ENCODE results near the gene FRAT2.

The FRAT2 gene, protein sequence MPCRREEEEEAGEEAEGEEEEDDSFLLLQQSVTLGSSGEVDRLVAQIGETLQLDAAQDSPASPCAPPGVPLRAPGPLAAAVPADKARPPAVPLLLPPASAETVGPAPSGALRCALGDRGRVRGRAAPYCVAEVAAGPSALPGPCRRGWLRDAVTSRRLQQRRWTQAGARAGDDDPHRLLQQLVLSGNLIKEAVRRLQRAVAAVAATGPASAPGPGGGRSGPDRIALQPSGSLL

DNA sequence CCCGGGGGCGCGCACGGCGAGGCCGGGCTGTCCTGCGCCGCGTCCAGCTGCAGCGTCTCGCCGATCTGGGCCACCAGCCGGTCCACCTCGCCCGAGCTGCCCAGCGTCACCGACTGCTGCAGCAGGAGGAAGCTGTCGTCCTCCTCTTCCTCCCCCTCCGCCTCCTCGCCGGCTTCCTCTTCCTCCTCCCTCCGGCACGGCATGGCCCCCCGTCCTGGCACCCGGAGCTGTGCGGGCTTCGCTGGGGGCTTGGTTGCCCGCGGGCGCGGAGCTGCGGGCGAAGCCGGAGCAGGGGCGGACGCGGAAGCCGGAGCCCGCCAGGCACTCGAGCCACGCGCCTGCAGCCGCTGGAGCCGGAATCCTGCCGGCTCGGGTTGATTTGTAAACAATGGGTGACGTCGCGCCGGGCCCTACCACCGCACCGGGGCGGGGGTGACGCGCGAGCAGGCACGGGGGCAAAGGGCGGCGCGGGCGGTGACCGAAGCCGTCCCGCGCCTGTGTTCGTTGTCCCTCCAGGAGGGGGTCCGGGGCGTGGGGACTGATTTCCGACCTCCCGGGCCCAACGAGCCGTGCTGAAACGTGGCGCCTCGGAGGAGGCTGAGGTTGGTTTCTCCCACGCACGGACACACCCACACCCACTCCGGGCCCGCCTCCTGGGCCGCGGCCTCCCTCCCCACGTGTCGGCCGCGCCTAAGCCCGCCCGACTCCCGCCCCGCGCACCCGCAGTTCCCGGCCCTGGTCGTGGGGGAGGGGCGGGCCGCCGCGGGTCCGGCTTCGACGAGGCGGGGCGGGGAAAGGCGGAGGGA lies at the start of gene FRAT2:
Gene FRAT2, minus strand, starts transcription at position 360 of the 806 bp plus-strand sequence. Its CDS starts 157 bp downstream, at position 203.
- DNase-seq: peak; percentile 99

DNA sequence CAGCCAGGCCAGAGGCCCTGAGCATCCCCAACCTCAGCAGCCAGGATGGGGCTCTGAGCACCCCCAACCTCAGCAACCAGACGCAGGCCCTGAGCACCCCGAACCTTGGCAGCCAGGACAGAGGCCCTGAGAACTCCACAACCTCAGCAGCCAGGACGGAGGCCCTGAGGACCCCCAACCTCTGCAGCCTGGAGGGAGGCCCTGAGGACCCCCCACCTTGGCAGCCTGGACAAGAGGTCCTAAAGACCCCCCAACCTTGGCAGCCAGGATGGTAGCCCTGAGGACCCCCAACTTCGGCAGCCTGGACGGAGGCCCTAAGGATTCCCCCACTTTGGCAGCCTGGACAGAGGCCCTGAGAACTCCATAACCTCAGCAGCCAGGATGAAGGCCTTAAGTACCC lies 49.6 kb upstream of the FRAT2 start:
- DNase-seq: no peak

DNA sequence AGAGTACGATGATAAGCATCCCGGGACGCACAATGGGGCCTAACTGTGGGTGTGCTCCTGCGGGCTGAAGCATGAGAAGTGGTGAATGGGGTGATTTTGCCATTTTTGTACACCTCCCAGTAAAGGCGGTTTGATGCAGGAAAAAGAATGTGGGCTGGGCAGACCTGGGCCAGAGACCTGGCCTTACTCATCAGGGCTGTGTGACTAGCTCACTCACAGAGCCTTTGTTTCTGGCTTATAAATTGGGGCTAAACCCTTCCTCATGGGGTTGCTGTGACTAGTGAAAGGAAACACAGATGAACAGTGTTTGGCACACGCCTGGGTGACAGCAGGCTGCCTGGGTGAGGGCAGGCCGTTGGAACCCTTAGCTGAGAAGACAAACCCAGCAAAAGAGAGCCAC lies 48.6 kb upstream of the FRAT2 start:
- DNase-seq: no peak

DNA sequence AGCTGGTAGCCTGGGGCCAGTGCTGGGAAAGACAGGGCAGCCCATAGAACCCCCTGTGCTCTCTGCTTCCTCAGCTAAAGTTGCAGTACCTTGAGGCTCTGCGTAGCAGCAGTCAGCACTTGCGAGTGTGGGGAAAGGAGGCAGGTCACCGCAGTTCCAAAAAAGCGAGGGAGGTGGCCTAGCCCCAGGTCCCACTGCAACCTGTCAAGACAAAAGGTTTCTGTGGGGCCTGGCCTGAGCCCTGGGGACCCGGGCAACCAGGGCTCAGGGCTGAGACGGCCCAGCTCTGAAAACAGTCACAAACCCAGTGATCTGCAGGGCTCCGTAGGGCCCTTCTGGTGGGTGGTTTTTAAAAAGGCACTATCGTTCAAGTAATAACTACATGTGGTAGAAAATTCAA lies 47.1 kb upstream of the FRAT2 start:
- DNase-seq: no peak

DNA sequence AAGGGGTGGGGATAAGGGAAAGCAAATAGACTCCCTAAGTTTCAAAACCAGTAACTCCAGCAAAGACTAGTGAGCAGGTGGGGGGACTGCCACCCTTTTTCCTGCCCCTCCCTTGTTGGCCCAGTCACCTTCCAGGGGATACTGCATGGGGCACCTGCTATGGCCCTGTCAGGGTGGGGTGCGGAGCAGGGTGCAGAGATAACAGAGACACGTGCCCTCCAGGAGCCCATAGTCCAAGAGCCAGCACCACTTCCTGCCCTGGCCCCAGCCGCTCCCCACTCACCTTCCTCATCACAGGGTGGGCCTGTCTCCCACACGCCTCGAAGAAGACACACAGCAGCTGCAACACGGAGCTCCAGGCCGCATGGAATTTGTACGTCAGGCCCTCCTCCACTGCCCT lies 46.0 kb upstream of the FRAT2 start:
- no peak for DNase-seq

DNA sequence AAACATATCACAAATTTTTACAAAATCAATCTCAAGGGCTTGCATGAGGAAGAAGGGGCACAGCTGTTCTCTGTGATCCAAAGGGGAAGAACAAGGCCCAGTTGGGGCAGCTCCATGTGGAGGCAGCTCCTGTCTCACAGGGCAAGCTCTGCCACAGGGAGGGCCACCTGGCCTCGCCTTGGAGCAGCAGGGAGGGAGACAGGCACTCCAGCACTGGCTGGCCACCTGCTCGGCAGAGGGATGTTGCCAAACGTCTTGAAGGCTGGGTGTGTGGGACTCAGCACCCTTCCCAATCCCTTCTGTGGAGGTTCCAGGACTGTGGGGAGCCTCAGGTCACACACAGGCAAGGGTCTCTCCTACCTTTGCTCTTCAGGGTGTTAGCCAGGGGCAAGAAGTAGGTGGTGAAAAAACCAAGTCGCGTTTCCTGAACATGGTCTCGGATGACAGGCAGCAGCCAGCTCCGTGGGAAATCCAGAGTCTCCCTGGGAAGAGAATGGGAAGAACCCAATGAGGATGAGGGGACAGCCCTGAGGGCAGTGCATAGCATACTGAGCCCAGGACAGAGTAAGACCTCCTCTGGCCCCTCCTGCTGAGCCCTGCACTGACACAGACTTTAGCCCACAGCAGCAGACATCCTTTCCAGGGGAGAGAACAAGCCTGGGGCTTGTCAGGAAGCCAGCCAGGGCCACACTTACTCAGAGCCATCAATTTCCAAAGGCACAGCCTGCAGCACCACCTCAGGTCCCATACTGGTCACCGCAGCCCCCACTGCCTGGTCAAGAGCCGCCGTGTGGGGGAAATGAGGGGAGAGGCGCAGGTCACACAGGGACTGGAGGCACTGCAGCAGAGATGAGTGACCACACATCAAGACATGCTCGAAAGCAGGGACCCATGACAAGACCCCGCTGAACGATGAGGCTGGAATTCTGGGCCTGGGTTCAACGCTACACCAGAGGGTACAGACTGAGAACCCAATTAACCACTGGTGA lies 44.7 kb upstream of the FRAT2 start:
- no peak for DNase-seq

DNA sequence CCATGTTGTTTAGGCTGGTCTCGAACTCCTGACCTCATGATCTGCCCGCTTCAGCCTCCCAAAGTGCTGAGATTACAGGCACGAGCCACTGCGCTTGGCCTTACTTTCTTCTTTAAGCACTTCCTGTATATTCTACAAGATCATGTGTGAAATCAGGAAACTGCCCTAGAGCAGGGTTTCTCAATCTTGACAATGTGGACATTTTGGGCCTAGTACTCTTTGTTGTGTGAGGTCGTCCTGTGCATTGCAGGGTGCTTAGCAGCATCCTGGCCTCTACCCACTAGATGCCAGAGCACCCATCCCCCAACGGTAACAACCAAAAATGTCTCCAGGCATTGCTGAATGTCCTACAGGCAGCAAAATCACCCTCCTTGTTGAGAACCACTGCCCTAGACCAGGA lies 41.9 kb upstream of the FRAT2 start:
- no peak for DNase-seq

DNA sequence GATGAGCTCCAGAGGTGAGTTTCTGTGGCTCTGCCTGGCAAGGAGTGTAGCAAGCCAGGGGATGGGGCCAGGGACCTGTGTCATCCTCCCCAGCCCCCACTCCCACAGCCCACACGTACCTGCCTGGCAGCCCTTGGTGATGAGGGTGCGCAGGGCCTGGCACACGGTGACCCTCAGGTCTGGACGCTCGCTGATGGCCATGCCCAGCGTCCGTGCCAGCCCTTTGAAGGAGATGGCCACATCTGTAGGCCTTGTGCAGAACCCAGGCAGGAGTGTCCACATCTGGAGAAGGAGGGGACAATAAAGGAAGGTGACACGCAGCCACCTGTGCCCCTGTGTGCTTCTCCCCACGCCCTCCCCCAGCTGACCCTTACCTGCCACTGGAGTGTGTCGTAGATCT lies 38.9 kb upstream of the FRAT2 start:
- DNase-seq: no peak

DNA sequence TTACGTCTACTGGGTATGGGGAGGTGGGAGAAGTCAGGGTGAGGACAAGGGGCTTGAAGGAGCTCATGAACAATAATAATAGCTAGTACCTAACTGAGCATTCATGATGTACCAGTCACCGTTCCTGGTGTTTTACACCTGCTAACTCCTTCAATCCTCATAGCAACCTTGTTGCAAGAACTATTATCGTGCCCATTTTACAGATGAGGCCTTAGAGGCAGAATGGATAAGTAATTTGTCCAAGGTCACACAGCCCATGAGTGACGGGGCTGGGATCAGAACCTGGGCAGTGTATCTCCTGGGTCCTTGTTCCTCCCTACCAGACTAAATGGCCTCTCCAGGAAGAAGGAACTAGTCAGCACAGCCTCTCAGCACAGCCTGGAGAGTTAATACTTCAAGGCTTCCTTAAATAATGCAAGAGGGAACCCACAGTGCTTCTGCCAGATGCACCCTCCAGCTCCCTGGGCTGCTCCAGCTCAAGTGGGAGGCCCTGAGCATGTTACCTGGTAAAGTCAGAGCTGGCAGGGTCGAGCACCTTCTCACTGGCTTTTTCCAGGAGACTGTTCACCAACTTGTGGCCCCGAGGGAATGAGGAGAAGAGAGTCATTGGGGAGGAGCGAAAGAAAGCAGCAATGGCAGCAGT lies 37.8 kb upstream of the FRAT2 start:
- DNase-seq: no peak

DNA sequence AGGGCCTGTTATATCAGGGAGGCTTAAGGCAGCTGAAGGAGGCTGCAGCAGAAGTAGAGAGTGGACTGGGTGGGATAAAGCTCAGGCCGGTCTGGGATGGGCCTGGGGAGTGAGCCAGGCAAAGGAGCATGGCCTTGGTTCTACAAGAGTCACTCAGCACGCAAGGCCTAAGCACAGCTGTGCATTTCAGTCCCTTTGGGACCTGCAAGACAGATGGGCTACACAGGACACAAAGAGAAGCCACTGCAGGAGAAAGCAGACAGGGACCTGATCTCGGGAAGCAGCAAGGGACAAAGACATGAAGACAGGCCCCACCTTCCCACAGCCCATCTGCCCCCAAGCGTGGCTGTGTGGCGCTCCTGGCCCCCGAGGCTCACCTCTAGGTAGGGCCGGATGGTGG lies 37.2 kb upstream of the FRAT2 start:
- peak; percentile 31 for DNase-seq

DNA sequence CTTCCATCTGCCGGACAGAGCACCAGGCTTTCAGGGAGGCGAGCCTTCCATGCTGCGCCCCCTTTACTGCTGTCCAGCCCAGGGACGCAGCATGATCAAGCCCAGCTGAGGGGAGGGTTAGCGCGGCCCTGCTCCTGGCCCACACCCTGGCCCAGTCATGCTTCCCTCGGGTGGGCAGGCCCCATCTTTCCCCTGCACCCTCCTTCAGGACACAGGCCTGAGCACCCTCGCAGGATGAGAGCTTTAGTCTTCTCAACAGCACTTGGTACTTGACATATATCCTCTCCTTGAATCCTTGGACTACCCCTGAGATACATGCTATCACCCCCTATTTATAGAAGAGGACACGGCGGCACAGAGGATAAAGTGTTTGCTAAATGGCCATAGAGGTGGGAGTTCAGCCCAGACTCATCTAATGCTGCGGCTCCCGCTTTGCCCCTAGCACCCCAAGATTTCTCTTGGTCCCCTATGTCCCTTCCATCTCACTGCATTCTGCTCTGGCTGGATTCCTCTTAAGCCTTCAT lies 32.7 kb upstream of the FRAT2 start:
- no peak for DNase-seq

DNA sequence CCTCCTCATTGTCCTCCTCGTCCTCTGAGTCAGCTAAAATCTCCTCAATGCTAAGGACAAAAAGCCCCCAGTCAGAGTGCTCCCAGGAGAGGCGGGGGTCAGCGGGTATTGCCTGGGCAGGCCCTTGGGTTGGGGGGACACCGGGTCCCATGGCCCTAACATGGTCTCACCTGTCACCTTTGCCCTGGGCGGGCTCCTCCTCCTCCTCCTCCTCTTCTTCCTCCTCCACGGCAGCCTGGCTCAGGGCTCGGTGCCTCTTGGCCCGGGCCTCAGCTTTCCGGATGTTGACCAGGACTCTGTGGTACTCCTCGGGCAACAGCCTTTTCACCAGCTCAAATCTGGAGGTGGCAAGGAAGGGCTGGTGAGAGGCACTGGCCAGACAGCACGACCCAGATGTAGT lies 32.0 kb upstream of the FRAT2 start:
- DNase-seq: no peak

DNA sequence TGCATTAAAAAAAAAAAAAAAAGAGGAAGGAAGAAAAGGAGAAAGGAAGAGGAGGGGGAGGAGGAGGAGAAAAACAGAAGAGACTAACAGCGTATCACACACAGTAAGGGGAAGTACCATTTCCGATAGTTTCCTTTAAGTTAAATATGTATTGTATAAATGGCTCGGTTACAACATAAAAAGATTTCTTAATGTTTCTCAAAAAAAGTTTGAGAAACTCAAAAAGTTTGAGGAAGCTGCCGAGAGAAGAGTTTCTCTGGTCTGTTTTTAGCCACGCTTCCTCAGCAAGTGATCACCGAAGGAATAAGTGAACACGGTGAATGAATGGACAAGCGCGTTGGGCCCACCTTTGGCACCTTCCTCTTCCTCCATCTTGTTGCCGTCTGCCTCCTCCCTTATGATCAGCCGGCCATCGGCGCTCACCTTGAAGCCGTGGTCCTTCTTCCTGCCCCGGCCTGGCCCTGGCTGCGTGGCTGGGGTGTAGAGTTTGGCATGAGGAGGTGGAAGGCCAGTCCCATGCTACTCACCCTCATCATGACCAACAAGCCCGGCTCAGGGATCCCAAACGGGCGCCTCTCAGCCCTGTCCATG lies 31.3 kb upstream of the FRAT2 start:
- no peak for DNase-seq

DNA sequence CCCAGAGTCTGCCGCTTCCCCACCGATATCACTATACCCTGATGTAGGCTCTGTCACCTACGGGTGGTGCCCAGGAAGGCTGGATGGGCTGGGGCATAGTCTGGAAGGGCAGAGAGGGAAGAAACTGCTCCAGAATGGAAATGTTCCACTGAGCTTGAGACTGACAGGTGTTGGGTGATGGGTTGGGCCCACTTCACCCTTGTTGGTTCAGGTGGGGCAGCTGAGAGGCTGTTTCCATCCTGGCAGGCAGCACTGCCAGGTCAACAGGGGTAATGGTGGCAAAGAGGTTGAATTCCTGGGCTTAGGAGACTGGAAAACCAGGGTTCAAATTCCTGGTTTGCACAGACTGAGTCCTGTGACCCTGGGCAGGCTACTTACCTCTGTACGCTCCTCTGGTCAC lies 28.5 kb upstream of the FRAT2 start:
- no peak for DNase-seq

DNA sequence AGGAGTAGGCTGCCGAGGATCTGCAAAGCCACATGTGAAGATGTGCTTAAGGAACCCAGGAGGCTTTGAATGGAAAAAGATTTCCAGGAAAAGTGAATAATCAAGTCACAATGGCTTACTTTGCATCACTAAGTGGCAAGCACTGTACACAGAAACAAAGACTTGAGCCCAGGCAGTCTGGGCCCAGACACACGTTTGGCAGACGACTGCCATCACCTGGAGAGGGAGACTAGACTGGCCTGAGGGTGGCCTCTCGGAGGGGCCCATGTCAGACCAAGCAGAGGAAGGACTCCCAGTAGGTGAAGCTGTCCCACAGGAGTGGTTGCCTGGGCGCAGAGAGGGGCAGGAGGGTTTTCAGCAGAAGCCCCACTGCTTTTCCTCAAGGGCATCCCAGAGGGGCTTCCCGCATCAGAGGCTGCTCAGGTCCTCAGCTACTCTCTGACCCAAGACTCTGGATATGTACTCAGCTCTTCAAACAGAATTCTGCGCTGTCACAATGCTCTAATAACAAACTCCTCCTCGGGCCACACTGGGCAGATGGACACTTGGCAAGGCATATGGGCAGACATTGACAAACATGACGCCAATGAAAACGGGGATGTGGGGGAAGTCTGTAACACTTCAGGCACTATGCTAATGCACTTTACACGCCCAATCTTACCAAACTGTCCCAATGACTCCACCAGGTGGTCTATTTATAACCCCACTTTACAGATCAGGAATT lies 27.9 kb upstream of the FRAT2 start:
- no peak for DNase-seq

DNA sequence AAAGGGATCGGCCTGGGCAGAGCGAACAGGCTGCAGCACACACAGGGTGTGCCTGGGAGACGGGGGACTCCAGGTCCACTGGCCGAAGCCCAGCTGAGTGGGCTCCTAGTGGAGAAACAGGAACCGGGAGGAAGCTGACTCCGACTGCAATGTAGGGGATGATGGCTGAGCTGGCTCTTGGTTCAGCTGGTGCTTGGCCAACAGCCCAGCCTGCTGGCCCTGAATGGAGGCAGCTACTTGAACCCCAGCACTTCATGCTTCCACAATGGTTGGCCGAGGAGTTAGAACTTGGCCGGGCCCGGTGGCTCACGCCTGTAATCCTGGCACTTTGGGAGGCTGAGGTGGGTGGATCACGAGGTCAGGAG lies 27.0 kb upstream of the FRAT2 start:
- DNase-seq: no peak

DNA sequence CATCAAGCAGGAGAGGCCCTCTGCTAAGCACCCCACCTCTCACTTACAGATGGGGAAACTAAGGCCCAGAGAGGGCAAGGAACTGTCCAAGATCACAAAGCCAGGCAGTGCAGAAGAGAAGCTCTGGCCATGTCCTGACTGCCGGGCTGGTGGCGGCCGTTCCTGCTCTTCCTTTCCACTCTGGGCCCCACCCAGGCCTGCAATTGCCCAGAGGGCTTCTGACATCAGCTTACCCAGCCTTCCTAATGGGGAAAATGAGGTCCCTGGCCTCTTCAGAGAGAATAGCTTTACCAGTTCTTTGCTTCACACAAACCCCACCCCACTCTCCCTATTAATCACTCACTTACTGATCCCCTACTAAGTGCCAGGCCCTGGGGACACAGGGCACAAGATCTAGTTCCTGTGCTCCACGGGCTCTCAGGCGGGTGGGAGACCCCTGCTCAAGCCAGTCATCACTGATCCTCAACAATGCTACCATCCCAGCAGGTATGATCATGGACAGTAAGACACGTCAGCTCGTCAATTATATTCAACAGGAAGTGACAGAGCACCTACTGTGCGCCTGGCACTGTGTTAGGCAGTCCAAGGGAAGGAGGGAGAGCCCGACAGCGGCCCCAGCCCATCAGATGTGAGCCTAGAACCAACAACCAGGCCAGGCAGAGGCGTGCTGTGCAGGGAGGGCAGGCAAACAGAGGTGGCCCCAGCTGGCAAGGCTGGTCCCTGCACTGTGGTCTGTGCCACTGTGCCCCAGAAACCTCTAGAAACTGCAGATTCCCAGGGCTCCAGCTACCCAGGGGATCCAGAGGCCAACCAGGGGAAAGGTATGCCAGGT lies 26.4 kb upstream of the FRAT2 start:
- no peak for DNase-seq

DNA sequence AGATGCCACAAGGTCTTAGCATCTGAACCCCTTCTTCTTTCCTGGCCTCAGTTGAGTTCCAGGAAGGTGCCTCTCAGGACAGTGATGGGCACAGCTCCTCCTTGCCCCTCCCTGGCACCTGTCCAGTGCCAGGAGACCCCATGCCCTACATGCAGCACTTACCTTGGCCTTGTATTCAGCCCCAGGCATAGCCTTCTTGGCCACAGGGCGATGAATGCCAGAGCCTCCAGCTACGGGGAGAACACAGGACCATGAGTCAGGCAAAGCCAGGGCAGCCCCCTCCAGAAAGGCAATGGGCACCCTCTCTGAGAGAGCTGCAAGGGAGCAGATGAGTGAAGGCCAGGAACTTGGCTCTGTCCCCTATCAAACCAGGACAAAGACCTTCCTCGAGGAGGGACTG lies 24.3 kb upstream of the FRAT2 start:
- no peak for DNase-seq

DNA sequence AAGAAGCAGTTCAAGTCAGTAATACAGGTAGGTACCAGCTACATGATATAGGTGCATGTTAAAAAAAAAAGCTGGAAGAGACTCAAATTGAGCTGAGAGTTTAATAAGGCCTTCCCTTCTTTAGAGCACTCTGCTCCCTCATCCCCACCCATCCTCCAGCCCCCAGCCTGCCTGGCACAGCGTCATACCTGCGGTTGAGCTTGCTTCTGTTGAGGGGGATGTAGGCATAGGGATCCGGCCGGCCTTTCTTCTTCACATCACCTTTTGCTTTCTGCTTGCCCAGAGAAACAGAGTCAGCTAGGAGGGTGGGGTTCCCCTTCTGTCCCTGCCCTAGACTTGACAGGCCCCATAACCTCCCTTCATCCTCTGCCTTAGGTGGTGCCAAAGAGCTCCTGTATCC lies 23.8 kb upstream of the FRAT2 start:
- no peak for DNase-seq

DNA sequence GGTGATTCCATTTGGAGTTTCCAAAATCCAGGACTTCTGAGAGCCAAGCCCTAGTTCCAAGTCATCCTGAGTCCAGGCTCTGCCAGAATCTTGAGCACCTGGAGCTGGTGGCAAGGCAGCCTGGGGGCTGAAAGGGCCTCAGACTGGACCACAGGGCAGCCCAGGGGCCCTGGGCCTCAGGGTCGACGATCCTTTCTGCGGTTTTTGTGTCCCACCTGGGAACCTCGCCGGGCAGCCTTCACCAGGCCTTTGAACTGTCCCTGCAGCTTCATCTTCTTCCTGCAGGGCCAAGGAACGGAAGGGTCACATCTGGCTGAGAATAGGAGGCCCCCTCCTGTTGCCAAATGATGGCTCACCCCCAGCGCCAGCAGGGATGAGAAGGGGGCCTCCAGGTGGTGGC lies 22.4 kb upstream of the FRAT2 start:
- DNase-seq: no peak

Measured in retina (tissue), 1 donor.